GM12875 (cell line): Measurements from ENCODE around the gene OSBPL2.

ENCODE experiments used
- H3K4me3 ChIP-seq: one replicate; pipeline ENCODE4 v1.5.1; 2011; ENCODE audit warnings: low read depth, low read length, control low read depth
- CTCF ChIP-seq: IDR thresholded peaks from 2 replicates; pipeline ENCODE4 v1.5.1; 2011; ENCODE audit warnings: low read depth, mild to moderate bottlenecking, control low read depth, inconsistent platforms, low read length, moderate library complexity, borderline replicate concordance; ENCODE audit not compliant: insufficient read depth

OSBPL2 gene

DNA sequence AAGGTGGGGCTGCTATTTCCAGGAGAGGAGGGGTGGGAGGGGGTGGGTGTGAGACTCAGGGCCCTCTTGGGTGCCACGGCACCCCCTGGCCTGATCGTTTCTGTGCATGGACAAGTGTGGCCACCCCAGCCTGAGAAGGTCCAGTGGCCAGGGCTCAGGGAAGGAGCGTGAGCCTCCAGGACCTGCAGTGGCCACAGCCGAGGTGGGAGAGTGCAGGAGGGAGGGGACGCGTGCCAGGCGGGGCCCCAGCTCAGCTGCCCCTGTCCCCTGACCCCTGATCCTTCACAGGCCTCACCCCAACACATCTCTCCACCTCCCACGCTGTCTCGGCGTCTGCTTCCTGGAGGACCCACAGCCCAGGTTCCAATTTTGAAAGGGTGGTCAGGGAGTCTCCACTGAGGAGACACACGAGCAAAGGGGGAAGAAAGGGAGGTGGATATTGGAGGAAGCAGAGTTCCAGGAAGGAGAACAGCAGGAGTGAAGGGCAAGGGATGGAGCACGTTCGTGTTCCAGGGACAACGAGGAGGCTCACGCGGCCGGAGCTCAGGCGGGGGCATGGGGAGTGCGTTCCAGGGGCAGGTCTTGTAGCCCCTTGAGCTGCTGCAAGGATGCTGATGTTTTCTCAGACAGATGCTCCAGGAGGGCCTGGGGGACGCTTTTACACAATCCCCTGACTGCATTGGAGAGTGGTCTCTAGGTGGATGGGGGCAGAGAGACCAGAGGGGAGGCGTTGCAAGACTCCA lies 14.0 kb upstream of the OSBPL2 start:
- TF ChIP-seq CTCF: no peak
- H3K4me3 ChIP-seq: no peak overlapping the region

DNA sequence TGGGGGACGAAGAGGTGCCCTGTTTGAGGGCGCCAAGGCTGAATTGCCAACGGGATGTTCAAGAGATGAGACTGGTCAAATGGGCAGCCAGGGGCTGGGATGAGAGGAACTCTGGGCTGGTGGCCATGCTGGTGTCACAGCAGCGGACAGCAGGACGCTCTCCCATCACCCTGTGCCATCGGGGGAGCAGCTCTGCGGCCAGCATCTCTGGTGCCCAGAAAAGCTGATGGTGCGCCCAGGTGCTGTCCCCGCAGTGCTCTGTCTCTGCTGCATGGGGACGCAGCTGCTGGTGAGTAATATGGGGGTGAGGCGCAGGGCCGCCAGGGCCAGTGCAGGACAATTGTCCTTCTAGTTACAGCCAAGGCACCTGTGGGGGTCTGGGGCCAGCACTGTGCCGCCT lies 13.3 kb upstream of the OSBPL2 start:
- H3K4me3 ChIP-seq: no peak overlapping the region
- TF ChIP-seq CTCF: no peak

GRCh38 chr20:62225820-62226635 lies 12.3 kb upstream of the OSBPL2 start:
- no peak for TF ChIP-seq CTCF
- H3K4me3 ChIP-seq: no peak overlapping the region

- no peak for TF ChIP-seq CTCF
- no peak overlapping the region for H3K4me3 ChIP-seq
These were observed 11.4 kb upstream of the OSBPL2 start for GRCh38 chr20:62226707-62227590.

GRCh38 chr20:62227591-62227976 lies 10.7 kb upstream of the OSBPL2 start:
- TF ChIP-seq CTCF: no peak
- H3K4me3 ChIP-seq: no peak overlapping the region

DNA sequence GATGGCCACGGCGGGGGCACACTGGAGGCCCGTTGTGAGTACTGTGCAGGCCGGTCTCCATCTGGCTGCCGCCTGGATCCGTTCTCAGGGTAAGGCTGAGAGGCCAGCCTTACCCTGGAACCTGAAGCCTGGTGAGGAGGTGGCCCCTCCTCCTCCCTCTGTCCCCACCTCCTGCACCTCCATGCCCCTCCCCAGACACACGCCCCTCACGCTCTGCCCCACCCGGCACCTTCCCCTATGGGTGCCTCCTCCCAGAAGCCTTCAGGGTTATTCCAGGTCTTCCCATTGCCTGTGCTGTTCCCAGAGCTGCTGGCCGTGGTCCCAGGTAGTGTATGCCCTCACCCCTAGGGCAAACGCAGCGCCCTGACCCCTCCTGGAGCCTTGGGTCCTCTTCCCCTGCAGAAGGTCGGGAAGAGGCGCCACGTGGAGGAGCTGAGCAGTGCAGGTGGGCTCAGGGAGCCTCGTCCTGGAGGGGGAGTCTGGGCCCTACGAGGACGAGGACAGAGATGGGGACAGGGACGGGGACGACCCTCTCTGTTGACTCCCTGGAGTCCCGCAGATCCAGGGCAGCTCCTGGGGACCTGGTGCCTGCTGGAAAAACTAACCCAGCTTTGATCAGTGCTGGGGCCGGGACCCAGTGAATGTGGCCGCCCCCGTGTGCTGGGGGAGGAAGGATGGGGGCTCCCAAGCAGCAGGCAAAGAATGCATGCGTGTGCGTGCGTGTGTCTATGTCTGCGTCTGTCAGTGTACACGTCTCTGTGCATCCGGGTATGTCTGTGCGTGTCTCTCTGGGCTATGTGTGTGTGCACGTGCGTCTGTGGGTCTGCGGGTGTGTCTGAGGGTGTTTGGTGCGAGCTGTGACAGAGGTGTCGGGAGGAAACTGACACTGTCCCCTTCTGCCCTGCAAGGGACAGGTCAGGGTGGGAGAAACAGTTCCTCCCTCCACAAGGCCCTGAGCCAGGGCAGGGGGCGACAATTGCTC lies 10.1 kb upstream of the OSBPL2 start:
- no peak overlapping the region for H3K4me3 ChIP-seq
- TF ChIP-seq CTCF: no peak
